ENCODE measurements around the gene OLIG1.

Gene OLIG1

GRCh38 chr21:33101300-33101911 is 31.5 kb downstream of the OLIG1 start:
- Histone ChIP-seq H3K4me2 (ENCODE audit: low read depth, low read length, poor library complexity, severe bottlenecking) (no peak overlapping the region), H3K4me3 (ENCODE audit: low read length, poor library complexity, severe bottlenecking) (no peak overlapping the region), H2AFZ (ENCODE audit: low read length) (no peak overlapping the region), H3K9me2 (replicated peaks; ENCODE audit: low read depth, low read length) (no peaks in the 10 kb centered on the region), H4K20me1 (ENCODE audit: insufficient read depth, low read length, poor library complexity, severe bottlenecking) (no peaks in the 10 kb centered on the region), H3K9me3 (ENCODE audit: insufficient read depth, low read depth, low read length) (no peaks in the 10 kb centered on the region), H3F3A (ENCODE audit: low read depth) (no peaks in the 10 kb centered on the region), H3K79me2 (ENCODE audit: insufficient read depth, low read length) (no peaks in the 10 kb centered on the region), H3K4me1 (ENCODE audit: insufficient read depth, low read length, poor library complexity, severe bottlenecking) (peaks cover 3% of the 10 kb centered on the region), H3K9ac (ENCODE audit: low read depth, low read length, poor library complexity, severe bottlenecking) (no peak overlapping the region), H3K36me3 (ENCODE audit: insufficient read depth, low read length) (no peaks in the 10 kb centered on the region), H3K27me3 (ENCODE audit: insufficient read depth, low read length, poor library complexity, severe bottlenecking) (no peaks in the 10 kb centered on the region)
- no peak for TF ChIP-seq EZH2phosphoT487 (IDR thresholded peaks at IDR 0.05; ENCODE audit: borderline replicate concordance)
- no peak for TF ChIP-seq CTCF (conservative IDR thresholded peaks at IDR 0.05; ENCODE audit: low read length)

DNA sequence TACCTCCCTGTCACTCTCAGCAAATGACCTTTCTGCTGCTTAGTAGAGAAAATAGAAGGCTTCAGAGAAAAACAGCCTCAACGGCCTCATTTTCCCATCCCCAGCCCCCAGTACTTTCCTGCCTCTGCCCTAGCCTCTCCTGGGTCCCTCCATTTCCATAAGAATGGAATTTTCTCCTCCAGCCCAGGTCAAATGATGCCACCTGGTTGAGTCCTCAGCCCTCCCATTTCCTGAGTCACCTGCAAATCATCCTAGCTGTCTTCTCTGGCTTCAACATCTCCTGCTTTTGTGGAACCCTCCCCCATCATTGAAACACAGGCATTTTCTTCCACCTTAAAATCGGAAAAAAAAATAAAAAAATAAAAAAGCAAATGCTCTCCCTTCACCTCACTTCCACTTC is 35.1 kb downstream of the OLIG1 start:
- H3K4me1 ChIP-seq (ENCODE audit: insufficient read depth, low read length, poor library complexity, severe bottlenecking): no peaks in the 10 kb centered on the region
- H3K4me3 ChIP-seq (ENCODE audit: low read length, poor library complexity, severe bottlenecking): no peak overlapping the region
- no peaks in the 10 kb centered on the region for H3K36me3 ChIP-seq (ENCODE audit: insufficient read depth, low read length)
- H3K79me2 ChIP-seq (ENCODE audit: insufficient read depth, low read length): no peaks in the 10 kb centered on the region
- no peak overlapping the region for H2AFZ ChIP-seq (ENCODE audit: low read length)
- no peaks in the 10 kb centered on the region for H3K9me3 ChIP-seq (ENCODE audit: insufficient read depth, low read depth, low read length)
- H3K9me2 ChIP-seq (replicated peaks; ENCODE audit: low read depth, low read length): no peaks in the 10 kb centered on the region
- no peaks in the 10 kb centered on the region for H3K27me3 ChIP-seq (ENCODE audit: insufficient read depth, low read length, poor library complexity, severe bottlenecking)
- H3K9ac ChIP-seq (ENCODE audit: low read depth, low read length, poor library complexity, severe bottlenecking): no peak overlapping the region
- H3F3A ChIP-seq (ENCODE audit: low read depth): no peaks in the 10 kb centered on the region
- no peak overlapping the region for H3K4me2 ChIP-seq (ENCODE audit: low read depth, low read length, poor library complexity, severe bottlenecking)
- TF ChIP-seq CTCF (conservative IDR thresholded peaks at IDR 0.05; ENCODE audit: low read length): no peak
- no peak for TF ChIP-seq EZH2phosphoT487 (IDR thresholded peaks at IDR 0.05; ENCODE audit: borderline replicate concordance)
- H4K20me1 ChIP-seq (ENCODE audit: insufficient read depth, low read length, poor library complexity, severe bottlenecking): no peaks in the 10 kb centered on the region

- Histone ChIP-seq H3K27me3 (ENCODE audit: insufficient read depth, low read length, poor library complexity, severe bottlenecking) (no peaks in the 10 kb centered on the region), H3K4me1 (ENCODE audit: insufficient read depth, low read length, poor library complexity, severe bottlenecking) (no peaks in the 10 kb centered on the region), H4K20me1 (ENCODE audit: insufficient read depth, low read length, poor library complexity, severe bottlenecking) (no peaks in the 10 kb centered on the region), H3K9me3 (ENCODE audit: insufficient read depth, low read depth, low read length) (no peaks in the 10 kb centered on the region), H3K4me3 (ENCODE audit: low read length, poor library complexity, severe bottlenecking) (no peak overlapping the region), H3K4me2 (ENCODE audit: low read depth, low read length, poor library complexity, severe bottlenecking) (no peak overlapping the region), H2AFZ (ENCODE audit: low read length) (no peak overlapping the region), H3K36me3 (ENCODE audit: insufficient read depth, low read length) (no peaks in the 10 kb centered on the region), H3K9ac (ENCODE audit: low read depth, low read length, poor library complexity, severe bottlenecking) (no peak overlapping the region), H3K79me2 (ENCODE audit: insufficient read depth, low read length) (no peaks in the 10 kb centered on the region), H3F3A (ENCODE audit: low read depth) (no peaks in the 10 kb centered on the region), H3K9me2 (replicated peaks; ENCODE audit: low read depth, low read length) (no peaks in the 10 kb centered on the region)
- no peak for TF ChIP-seq EZH2phosphoT487 (IDR thresholded peaks at IDR 0.05; ENCODE audit: borderline replicate concordance)
- no peak for TF ChIP-seq CTCF (conservative IDR thresholded peaks at IDR 0.05; ENCODE audit: low read length)
Measured at GRCh38 chr21:33108228-33108627, 38.3 kb downstream of the OLIG1 start.

Measured in Loucy (cell line).